ENCODE results near the gene PGAM5.
A peak's percentile ranks its signal among the peaks of the same experiment; 100 is the strongest.
"Not testable (repeated sequence)": the region's sequence is repeated elsewhere in the genome, so short reads cannot be mapped to it uniquely, and the experiment has no call there.

Gene PGAM5

GRCh38 chr12:132754160-132754932, 43.7 kb downstream of the PGAM5 start:
- no peak for DNase-seq

GRCh38 chr12:132758825-132759224, 48.2 kb downstream of the PGAM5 start:
- DNase-seq = not testable (repeated sequence)

GRCh38 chr12:132759359-132759758, 48.7 kb downstream of the PGAM5 start:
- DNase-seq = no peak

- DNase-seq = peak; percentile 2
These were observed 50.6 kb downstream of the PGAM5 start, which contains the start of gene ANKLE2 for GRCh38 chr12:132761032-132761920. Gene ANKLE2, minus strand, starts transcription at chr12:132761832. Its CDS starts 34 bp downstream, at chr12:132761798.

GRCh38 chr12:132761921-132762583, 51.4 kb downstream of the PGAM5 start:
- DNase-seq = peak; percentile 37

GRCh38 chr12:132764231-132764630, 53.6 kb downstream of the PGAM5 start:
- no peak for DNase-seq

GRCh38 chr12:132765361-132765760, 54.7 kb downstream of the PGAM5 start:
- DNase-seq = no peak

- peak; percentile 66 for DNase-seq
These were observed 55.9 kb downstream of the PGAM5 start for GRCh38 chr12:132766380-132767085.

GRCh38 chr12:132771126-132771838, 60.6 kb downstream of the PGAM5 start:
- no peak for DNase-seq
